ENCODE results near the gene CNOT3.

DNA sequence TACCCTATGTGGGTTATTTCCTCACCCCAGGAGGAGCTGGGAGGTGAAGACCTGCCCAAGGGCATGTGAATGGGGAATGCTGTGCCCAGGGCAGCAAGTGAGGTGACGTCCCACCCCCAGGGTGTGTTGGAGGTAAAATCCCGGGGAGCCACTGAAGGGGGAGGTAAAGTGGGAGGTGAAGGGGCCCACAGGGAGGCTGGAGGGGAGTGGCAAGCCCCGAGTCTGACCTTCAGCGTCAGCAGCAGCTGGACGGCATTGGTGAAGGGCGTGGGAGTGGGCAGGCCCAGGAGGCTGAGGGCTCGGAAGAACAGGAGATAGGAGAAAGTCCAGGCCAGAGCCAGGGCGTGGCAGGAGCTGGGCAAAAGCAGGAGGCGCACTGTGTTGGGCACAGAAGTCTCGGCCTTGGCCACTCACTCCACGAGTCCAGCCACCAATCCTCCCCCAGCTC lies 49.4 kb downstream of the CNOT3 start:
- TF ChIP-seq, protein P1, sequence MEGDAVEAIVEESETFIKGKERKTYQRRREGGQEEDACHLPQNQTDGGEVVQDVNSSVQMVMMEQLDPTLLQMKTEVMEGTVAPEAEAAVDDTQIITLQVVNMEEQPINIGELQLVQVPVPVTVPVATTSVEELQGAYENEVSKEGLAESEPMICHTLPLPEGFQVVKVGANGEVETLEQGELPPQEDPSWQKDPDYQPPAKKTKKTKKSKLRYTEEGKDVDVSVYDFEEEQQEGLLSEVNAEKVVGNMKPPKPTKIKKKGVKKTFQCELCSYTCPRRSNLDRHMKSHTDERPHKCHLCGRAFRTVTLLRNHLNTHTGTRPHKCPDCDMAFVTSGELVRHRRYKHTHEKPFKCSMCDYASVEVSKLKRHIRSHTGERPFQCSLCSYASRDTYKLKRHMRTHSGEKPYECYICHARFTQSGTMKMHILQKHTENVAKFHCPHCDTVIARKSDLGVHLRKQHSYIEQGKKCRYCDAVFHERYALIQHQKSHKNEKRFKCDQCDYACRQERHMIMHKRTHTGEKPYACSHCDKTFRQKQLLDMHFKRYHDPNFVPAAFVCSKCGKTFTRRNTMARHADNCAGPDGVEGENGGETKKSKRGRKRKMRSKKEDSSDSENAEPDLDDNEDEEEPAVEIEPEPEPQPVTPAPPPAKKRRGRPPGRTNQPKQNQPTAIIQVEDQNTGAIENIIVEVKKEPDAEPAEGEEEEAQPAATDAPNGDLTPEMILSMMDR (IDR thresholded peaks at IDR 0.05), result no peak
- no peak for TF ChIP-seq POLR2A (IDR thresholded peaks at IDR 0.05)
- TF ChIP-seq EP300 (IDR thresholded peaks at IDR 0.05), result no peak
